Measurements from ENCODE around the gene TGM4. TPM values are rescaled to one million over a fixed set of nuclear protein-coding genes. Genes with fewer than 3 reads are reported as not detected.
A peak's percentile ranks its signal among the peaks of the same experiment; 100 is the strongest.

TGM4 gene
- total RNA-seq, 1 donor from 2014 or later, result not detected

- DNase-seq (ENCODE audit: low read depth in 2 of 2), result no peak
Observed at GRCh38 chr3:44952689-44953088, 78.3 kb downstream of the TGM4 start.

- DNase-seq (ENCODE audit: low read depth in 2 of 2), result no peak
Observed at GRCh38 chr3:44954304-44954703, 79.9 kb downstream of the TGM4 start.

GRCh38 chr3:44954962-44955361, 80.6 kb downstream of the TGM4 start:
- peak; percentile 75 for DNase-seq (ENCODE audit: low read depth in 2 of 2)

DNA sequence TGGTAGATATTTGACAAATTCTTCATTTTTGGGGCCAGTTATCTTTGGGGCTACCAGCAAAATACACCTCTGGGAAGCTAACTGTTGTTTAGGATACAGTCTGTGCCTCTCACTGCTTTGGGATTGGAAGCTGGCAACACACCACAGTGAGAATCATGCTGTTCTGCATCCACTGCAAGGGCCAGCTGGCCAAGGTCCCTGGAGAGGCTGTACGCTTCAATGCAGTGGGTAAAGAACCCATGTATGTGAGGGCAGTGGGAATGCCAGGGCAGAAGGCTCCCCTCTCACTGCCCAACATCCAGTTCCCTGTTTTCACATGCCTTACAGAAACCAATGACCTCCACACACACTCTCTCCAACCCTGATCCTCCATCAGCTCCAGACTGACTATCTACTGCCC, 81.5 kb downstream of the TGM4 start:
- DNase-seq (ENCODE audit: low read depth in 2 of 2), result no peak

GRCh38 chr3:44957986-44958385, 83.6 kb downstream of the TGM4 start:
- no peak for DNase-seq (ENCODE audit: low read depth in 2 of 2)

DNA sequence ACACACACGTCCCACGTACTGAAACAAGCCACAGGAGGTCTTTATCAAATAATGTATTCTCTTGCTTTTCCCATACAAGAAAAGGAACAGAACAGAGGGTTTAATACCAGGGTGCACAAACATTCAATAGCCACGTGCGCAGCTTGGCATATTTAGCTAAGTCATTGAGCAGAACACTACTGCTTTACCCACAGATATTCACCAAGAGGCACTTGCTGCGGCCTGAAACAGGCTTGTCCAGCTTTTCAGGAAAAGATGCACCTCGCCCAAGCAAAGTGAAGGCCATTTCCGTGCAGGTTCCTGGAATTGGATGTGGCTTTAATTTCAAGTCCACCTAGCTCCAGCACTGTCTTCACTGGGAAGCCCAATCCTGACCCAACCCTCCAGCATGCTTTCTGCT, 84.0 kb downstream of the TGM4 start:
- DNase-seq (ENCODE audit: low read depth in 2 of 2), result no peak

GRCh38 chr3:44960387-44961026, 86.1 kb downstream of the TGM4 start:
- no peak for DNase-seq (ENCODE audit: low read depth in 2 of 2)

DNA sequence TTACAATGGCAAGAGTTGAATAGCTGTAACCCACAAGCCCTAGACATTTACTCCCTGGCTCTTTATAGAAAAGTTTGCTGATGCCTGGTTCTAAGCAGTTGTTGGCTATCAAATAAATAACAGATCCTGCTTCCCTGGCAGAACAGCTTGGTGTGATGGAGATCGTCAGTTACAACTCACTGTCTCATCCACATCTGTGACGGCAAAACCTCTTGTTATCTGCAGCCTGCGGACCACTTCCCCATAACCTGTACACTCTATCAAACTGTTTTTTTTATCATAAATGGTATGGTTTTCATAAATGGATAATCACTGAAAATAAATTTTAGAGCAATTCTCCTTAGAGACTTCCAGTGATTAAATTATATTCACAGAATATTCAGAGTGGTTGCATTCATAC, 87.5 kb downstream of the TGM4 start:
- DNase-seq (ENCODE audit: low read depth in 2 of 2), result no peak

GRCh38 chr3:44962621-44963393, 88.4 kb downstream of the TGM4 start:
- peak in 1 of 2 donors; percentile 11 for DNase-seq (ENCODE audit: low read depth in 2 of 2)

- DNase-seq (ENCODE audit: low read depth in 2 of 2), result no peak
Observed at GRCh38 chr3:44963571-44964325, 89.3 kb downstream of the TGM4 start.

Other genes starting within 250 kb of the TGM4 start
- 6.0 and 6.1 TPM in 2 replicates for gene ZNF197, start 249.6 kb upstream of the TGM4 start, total RNA-seq
- 9.4 and 14.3 TPM in 2 replicates for gene ZNF35, start 225.9 kb upstream of the TGM4 start, total RNA-seq
- gene ZNF502, start 161.9 kb upstream of the TGM4 start, total RNA-seq, result 2.0 and 2.6 TPM in 2 replicates
- 2.4 and 3.4 TPM in 2 replicates for gene ZNF501, start 145.0 kb upstream of the TGM4 start, total RNA-seq
- gene KIAA1143, start 113.0 kb upstream of the TGM4 start, total RNA-seq, result 12.2 and 14.1 TPM in 2 replicates
- gene KIF15, start 112.8 kb upstream of the TGM4 start, total RNA-seq, result 1.6 and 4.8 TPM in 2 replicates
- 8.5 and 9.5 TPM in 2 replicates for gene TMEM42, start 12.7 kb upstream of the TGM4 start, total RNA-seq
- 57.1 and 61.5 TPM in 2 replicates for gene ZDHHC3, start 101.6 kb downstream of the TGM4 start, total RNA-seq
- 23.8 and 25.6 TPM in 2 replicates for gene EXOSC7, start 101.6 kb downstream of the TGM4 start, total RNA-seq
- 0.20 and 0.22 TPM in 2 replicates for gene CLEC3B, start 151.7 kb downstream of the TGM4 start, total RNA-seq